Activated B cell treated with CpG ODN at 0.5 μM for 24 hours (primary cell): ENCODE measurements around the gene YY1. TPM values are rescaled to one million over a fixed set of nuclear protein-coding genes. Genes with fewer than 3 reads are reported as not detected.

Experiments used
- ATAC-seq: fragments of 200-7000 bp; cut with Tn5 transposase; one replicate; pipeline ENCODE4 v1.10.0; 2021; ENCODE audit warnings: low read depth, mild to moderate bottlenecking, moderate library complexity
- CTCF ChIA-PET: fragments of 350-600 bp; sonication (Branson Sonifier 250); formaldehyde crosslinking; loops from one replicate; lab custom pipeline; 2021; ENCODE audit warnings: antibody characterized with exemption; lab: Charles Lee
- POLR2A ChIA-PET: fragments of 350-600 bp; sonication (Branson Sonifier 250); formaldehyde crosslinking; loops from one replicate; lab custom pipeline; 2021; ENCODE audit warnings: antibody characterized with exemption; lab: Charles Lee
- DNase-seq: peaks from one replicate; pipeline ENCODE4 v3.0.0; 2022
- H3K27ac Mint-ChIP-seq: one replicate; pipeline ENCODE4 v1.8.0; 2020; ENCODE audit warnings: mixed read lengths
- H3K27me3 Mint-ChIP-seq: one replicate; pipeline ENCODE4 v1.8.0; 2021; ENCODE audit warnings: mixed read lengths
- H3K36me3 Mint-ChIP-seq: one replicate; pipeline ENCODE4 v1.8.0; 2021; ENCODE audit warnings: low read depth, mixed read lengths
- H3K4me1 Mint-ChIP-seq: one replicate; pipeline ENCODE4 v1.8.0; 2021; ENCODE audit warnings: mixed read lengths
- H3K4me3 Mint-ChIP-seq: one replicate; pipeline ENCODE4 v1.8.0; 2020; ENCODE audit warnings: mild to moderate bottlenecking, mixed read lengths
- H3K9me3 Mint-ChIP-seq: one replicate; pipeline ENCODE4 v1.8.0; 2020; ENCODE audit warnings: mixed read lengths
- intact Hi-C: fragments of 100-400 bp; cut with micrococcal nuclease; formaldehyde crosslinking; loops from one replicate; pipeline ENCODE4 v1.15.1; 2024
- total RNA-seq: library from RNA; stranded (reverse); gene quantifications from 2 replicates; pipeline ENCODE4 v1.2.3, GENCODE V29; 2022
- TF ChIP-seq, protein P1 (sequence below): fragments of 200-600 bp; IDR thresholded peaks from one replicate; pipeline ENCODE4 v1.8.0; 2022; ENCODE audit warnings: antibody characterized with exemption, mild to moderate bottlenecking

Gene YY1
- total RNA-seq, 1 donor from 2014 or later: 72.6 TPM

DNA sequence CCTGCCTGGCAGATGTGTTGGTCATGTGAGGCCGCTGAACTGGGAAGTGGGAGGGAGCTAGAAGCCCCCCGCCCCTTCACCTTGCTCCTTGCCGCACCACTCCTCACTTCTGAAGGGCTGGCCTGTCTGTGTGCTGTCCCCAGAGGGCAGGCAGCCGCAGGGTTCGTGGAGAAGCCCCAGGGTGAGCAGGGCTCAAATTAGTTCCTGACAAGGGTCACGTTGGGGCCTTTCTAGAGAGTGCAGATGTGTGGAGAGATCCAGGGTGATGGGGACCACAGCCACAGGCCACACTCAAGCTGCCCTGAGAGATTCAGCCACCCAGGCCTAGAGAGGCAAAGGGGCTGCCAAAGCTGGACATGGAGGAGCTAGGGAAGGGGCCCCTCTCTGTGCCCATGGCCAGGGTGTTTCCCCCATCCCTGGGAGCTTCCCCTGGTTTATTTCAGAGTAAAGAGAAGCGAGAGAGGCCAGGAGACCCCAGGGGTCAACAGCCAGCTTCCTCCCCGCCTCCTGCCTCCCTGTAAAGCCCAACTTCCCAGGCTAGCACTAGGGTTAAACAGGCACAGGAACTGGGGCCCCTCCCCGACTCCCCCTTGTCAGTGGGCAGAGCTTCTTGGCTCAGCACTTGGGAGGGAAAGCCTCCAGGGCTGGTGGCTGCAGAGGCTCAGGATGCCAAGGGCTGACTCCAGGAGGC, 51.1 kb downstream of the YY1 start:
- peaks cover 23% of the 10 kb centered on the region for H3K4me1 Mint-ChIP-seq
- no peaks in the 10 kb centered on the region for H3K27me3 Mint-ChIP-seq
- TF ChIP-seq, protein P1, sequence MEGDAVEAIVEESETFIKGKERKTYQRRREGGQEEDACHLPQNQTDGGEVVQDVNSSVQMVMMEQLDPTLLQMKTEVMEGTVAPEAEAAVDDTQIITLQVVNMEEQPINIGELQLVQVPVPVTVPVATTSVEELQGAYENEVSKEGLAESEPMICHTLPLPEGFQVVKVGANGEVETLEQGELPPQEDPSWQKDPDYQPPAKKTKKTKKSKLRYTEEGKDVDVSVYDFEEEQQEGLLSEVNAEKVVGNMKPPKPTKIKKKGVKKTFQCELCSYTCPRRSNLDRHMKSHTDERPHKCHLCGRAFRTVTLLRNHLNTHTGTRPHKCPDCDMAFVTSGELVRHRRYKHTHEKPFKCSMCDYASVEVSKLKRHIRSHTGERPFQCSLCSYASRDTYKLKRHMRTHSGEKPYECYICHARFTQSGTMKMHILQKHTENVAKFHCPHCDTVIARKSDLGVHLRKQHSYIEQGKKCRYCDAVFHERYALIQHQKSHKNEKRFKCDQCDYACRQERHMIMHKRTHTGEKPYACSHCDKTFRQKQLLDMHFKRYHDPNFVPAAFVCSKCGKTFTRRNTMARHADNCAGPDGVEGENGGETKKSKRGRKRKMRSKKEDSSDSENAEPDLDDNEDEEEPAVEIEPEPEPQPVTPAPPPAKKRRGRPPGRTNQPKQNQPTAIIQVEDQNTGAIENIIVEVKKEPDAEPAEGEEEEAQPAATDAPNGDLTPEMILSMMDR: no peak
- CTCF ChIA-PET: no interaction called here
- H3K4me3 Mint-ChIP-seq: no peak overlapping the region
- intact Hi-C loops: loop anchor here (5.0 kb wide), 1 partner anchor 308 kb away; no protein-coding TSS in a partner anchor
- ATAC-seq: no peak
- peaks cover 2% of the 10 kb centered on the region for H3K36me3 Mint-ChIP-seq
- no peak for DNase-seq
- H3K9me3 Mint-ChIP-seq: no peaks in the 10 kb centered on the region
- POLR2A ChIA-PET: interaction anchor here (0.7 to 0.8 kb wide), 2 partner anchors 8 to 280 kb away, joined by 4 to 6 read pairs; no protein-coding TSS in a partner anchor
- H3K27ac Mint-ChIP-seq: no peak overlapping the region

DNA sequence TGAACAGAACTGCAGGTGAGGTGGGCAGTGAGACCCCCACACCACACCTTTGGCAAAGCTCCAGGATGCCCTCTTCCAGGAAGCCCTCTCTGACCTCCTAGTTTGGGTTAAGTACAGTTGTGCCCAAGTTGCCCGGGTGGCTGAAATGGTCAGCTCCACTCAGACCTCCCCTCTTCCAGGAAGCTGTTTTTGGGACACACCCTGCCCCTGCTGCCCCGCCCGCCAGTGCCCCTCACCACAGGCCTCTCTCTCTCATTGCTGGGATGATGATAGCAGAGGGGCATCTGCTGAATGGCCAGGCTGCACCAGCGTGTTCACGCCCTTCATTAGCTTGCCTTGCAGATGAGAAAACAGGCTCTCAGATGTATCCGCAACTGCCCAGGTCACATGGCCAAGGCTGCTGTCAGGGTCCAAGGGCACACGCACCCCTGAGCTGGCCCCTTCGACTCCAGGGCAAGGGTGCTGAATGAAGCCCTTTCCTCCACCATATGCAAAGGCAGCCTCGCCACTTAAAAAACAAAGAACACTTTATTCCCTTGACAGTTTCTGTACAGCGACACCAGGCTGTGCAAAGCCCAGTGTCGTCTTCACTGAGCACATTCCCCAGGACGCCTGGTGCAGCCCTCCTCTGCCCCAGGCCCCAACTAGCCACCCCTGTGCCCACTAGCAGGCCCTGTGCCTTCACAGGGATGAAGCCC, 51.8 kb downstream of the YY1 start:
- H3K36me3 Mint-ChIP-seq: peaks cover 2% of the 10 kb centered on the region
- no peak for DNase-seq
- H3K4me3 Mint-ChIP-seq: no peak overlapping the region

DNA sequence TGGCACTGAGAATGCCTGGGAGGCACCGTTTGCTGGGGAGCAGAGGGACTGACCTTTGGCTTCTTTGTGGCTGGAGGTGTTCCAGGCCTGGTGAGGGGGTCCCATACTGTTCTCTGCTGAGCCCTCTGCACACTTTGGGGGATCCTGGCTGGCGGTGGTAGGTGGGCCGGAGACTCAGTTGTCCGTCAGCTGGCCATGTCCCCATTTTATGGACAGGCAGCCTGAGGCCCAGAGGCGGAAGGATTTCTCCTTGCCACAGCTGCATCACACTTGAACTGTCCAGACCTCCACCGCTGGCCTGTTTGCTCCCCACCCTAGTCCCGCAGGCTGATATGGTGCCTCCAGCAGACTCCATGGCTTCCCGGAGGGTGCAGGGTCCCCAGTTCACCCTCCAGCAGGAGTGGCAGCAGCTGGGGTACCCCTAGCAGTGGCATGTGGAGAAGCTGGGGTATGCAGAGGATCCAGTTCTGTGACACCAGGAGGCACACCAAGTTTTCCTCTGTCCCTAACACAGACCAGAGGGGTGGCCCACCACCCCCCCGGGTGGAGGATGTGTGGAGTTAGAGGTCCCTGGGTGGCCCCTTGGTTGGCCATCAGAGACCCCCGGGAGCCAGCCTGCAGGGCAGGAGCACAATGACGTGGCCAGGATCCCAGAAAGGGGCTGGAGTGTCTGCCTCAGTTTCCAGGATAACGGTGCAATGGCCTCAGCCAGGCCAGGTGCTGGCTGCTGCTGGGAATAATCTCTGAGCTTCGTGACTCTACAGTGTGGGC, 52.5 kb downstream of the YY1 start:
- intact Hi-C loops: no loop called here
- Mint-ChIP-seq H3K4me1 (peaks cover 30% of the 10 kb centered on the region), H3K27me3 (no peaks in the 10 kb centered on the region), H3K4me3 (no peak overlapping the region), H3K9me3 (no peaks in the 10 kb centered on the region), H3K27ac (no peak overlapping the region), H3K36me3 (peaks cover 2% of the 10 kb centered on the region)
- ATAC-seq (no peak), DNase-seq (no peak)
- POLR2A ChIA-PET: no interaction called here
- CTCF ChIA-PET: no interaction called here
- TF ChIP-seq, protein P1: no peak

More for the DNA sequence above, 51.8 kb downstream of the YY1 start:
- POLR2A ChIA-PET: no interaction called here
- Mint-ChIP-seq H3K9me3 (no peaks in the 10 kb centered on the region), H3K27me3 (no peaks in the 10 kb centered on the region), H3K27ac (no peak overlapping the region), H3K4me1 (peaks cover 27% of the 10 kb centered on the region)
- ATAC-seq: no peak
- intact Hi-C loops: no loop called here
- CTCF ChIA-PET: no interaction called here
- TF ChIP-seq, protein P1: no peak

DNA sequence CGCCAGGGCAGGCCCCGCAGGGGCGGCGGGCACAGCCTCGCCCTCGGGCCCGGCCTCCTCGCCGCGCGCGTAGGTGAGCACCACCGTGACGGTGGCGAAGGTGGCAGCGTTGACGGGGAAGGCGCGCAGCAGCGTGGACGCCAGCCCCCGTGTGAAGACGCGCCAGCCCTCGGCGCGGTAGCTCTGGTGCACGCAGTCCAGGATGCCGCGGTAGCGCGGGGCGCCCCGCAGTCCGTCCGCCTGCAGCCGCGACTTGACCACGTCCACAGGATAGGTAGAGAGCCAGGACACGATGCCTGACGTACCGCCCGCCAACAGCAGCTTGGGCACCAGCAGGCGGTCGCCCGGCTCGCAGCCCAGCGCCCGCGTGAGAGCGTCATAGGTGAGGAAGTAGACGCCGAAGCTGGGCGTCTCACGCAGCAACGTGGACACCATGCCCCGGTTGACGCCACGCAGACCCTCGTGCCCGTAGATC, 53.4 kb downstream of the YY1 start:
- H3K4me1 Mint-ChIP-seq: peaks cover 39% of the 10 kb centered on the region
- no peak for DNase-seq
- intact Hi-C loops: no loop called here
- no peak overlapping the region for H3K27ac Mint-ChIP-seq
- no peak for ATAC-seq
- H3K4me3 Mint-ChIP-seq: no peak overlapping the region
- ChIA-PET CTCF (no interaction called here), POLR2A (no interaction called here)
- H3K36me3 Mint-ChIP-seq: peaks cover 2% of the 10 kb centered on the region
- H3K27me3 Mint-ChIP-seq: no peaks in the 10 kb centered on the region
- TF ChIP-seq, protein P1: no peak
- no peaks in the 10 kb centered on the region for H3K9me3 Mint-ChIP-seq
